NOMO-1 treated with dmso at 0.1 percent for 144 hours (cell line): ENCODE data around the gene SPATA25.
"Not testable (repeated sequence)": the region's sequence is repeated elsewhere in the genome, so short reads cannot be mapped to it uniquely, and the experiment has no call there.

ENCODE experiments used
- DNase-seq: peaks from one replicate; lab custom pipeline; 2025; ENCODE audit not compliant: unreplicated experiment; lab: John Stamatoyannopoulos, UW

Gene SPATA25, protein sequence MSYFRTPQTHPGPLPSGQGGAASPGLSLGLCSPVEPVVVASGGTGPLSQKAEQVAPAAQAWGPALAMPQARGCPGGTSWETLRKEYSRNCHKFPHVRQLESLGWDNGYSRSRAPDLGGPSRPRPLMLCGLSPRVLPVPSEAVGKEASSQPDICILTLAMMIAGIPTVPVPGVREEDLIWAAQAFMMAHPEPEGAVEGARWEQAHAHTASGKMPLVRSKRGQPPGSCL

GRCh38 chr20:45887346-45887715 lies at the start of gene SPATA25:
SPATA25 (minus strand) TSS chr20:45887622; CDS start chr20:45887590, 32 bp downstream.
- no peak for DNase-seq

GRCh38 chr20:45935416-45936046 lies 48.1 kb upstream of the SPATA25 start:
- DNase-seq: no peak

DNA sequence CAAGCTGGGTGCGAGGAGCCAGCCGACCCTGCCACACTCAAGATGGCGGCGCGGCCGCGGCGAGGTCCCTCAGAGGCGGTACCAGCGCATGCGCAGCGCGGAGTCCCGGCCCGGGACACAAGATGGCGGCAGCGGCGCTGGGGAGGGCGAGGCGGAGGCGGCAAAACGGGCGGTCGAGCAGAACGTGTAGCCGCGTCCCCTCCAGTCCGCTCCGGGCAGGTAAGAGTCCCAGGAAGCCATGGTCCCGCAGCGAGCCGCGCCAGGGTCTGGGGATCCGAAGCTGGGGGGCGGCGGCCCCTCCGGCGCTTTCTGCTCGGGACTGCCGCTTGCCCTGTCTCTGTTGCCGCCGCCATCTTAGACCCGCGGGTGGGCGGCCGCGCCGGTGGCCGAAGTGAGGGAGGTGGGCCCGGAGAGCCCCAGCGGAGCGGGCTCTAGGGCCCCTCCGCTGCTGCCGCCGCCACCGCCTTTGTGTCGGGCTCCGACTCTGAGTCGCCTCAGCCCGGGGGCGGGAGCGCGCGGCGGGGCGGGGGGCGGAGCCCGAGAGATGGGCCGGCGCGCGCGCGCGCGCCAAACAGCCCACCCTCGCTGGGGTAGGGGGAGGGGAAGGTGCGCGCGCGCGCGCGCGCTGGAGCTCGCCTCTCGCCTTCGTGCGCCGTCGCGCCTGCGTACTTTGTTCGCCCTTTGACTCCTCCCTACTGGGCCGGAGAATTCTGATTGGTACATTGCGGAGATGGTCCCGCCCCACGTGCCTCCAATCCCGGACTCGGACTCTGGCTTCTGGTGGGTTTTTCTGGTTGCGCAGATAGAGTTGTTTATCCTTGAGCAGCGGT lies 47.4 kb upstream of the SPATA25 start, which contains the start of gene PCIF1:
Gene PCIF1, plus strand, starts transcription at position 98 of the 830 bp plus-strand sequence. CDS start 4,317 bp downstream, outside the sequence.
- DNase-seq: peak; percentile 95

DNA sequence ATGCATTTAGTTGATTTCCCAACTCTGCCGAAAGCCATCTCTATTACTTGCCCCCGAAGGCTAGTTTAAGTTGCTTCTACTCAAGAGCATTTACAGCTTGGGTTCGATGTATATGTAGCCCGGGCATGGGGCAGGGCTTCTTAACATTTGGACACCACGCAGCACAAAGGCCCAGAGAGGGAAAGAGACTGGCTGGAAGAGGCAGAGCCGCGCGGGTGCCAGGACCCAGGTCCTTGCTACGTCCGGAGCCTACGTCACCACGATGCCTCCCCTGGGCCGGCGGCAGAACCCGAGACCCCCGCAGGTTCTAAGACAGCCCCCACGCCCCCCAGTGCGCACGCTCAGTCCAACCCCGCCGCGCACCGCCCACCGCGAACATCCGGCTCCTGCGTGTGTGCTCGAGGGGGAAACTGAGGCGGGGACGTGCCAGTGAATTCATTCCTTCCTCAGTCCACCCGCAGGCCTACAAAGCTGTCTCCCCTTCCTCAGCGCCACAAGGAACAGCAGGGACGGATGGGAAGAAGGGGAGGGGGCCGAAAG lies 46.7 kb upstream of the SPATA25 start:
- DNase-seq: no peak

- DNase-seq: peak; percentile 49
These were observed 46.0 kb upstream of the SPATA25 start for GRCh38 chr20:45933266-45934045.

DNA sequence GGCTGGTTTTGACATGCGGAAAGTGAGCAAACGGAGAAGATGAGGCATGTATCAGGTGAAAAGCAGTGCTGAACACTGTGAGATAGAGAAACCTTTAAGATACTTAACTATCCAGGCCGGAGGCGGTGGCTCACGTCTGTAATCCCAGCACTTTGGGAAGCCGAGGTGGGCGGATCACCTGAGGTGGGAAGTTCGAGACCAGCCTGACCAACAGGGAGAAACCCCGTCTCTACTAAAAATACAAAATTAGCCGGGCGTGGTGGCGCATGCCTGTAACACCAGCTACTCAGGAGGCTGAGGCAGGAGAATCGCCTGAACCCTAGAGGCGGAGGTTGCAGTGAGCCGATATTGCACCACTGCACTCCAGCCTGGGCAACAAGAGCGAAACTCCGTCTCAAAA lies 44.3 kb upstream of the SPATA25 start:
- not testable (repeated sequence) for DNase-seq

GRCh38 chr20:45927071-45927878 lies 39.9 kb upstream of the SPATA25 start:
- no peak for DNase-seq

GRCh38 chr20:45926731-45927070 lies 39.3 kb upstream of the SPATA25 start:
- DNase-seq: no peak

GRCh38 chr20:45925821-45926506 lies 38.5 kb upstream of the SPATA25 start:
- DNase-seq: no peak

DNA sequence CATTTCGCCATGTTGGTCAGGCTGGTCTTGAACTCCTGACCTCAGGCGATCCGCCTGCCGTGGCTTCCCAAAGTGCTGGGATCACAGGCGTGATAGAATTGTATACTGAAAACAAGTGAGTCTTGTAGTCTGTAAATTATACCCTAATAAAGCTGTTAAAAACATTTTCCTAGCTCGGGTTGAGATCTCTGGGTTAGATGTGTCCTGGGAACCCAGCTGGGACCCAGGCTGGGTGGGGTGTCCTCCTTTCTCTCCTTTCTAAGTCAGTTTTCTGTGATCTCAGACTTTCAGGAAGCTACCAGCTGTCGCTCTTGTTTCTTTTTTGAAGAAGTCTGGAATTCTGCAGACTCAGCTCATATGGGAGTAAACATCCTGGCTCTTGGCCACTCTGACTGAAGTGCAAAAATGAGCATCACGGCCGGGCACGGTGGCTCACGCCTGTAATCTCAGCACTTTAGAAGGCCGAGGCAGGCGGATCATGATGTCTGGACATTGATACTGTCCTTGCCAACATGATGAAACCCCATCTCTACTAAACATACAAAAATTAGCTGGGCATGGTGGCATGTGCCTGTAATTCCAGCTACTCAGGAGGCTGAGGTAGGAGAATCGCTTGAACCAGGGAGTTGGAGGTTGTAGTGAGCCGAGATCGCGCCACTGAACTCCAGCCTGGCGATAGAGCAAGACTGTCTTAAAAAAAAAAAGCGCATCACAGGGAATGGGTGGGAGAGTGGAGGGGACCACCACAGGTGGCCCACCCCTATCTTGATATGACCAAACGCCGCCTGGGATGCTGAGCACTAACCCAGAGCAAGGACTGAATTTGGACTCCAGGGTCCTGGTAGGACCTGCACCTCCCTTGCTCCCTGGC lies 37.2 kb upstream of the SPATA25 start:
- DNase-seq: no peak

DNA sequence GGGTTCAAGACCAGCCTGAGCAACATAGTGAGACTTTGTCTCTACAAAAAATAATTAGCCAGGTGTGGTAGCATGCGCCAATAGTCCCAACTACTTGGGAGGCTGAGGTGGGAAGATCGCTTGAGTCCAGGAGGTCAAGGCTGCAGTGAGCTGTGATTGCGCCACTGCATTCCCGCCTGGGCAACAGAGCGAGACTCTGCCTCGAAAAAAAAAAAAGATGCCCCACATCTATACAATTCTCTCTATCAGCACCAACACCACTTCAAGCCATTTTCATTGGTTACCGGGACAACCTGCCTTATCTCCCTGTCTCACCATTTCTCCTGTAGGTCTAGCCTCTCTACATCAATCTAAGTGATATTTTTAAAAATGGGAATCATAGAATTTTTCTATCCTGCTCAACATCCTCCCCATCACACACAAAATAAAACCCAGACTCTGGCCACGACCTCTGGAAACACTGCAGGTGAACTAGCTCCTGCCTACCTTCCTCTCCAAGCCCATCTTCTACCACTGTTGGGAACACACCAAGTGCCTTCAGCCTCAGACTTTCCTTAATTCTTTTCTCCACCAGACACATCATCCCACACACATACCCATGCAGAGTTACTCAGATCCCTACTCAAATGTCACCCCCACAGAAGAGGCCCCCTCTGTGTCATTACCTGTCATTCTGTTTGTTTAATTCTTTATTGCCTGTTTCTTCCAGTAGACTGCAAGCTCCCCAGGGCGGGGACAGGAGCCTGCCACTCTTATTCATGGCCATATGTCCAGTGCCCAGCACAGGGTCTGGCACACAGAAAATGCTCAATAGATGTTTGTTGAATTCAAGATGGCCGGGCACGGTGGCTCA lies 34.1 kb upstream of the SPATA25 start:
- DNase-seq: no peak

DNA sequence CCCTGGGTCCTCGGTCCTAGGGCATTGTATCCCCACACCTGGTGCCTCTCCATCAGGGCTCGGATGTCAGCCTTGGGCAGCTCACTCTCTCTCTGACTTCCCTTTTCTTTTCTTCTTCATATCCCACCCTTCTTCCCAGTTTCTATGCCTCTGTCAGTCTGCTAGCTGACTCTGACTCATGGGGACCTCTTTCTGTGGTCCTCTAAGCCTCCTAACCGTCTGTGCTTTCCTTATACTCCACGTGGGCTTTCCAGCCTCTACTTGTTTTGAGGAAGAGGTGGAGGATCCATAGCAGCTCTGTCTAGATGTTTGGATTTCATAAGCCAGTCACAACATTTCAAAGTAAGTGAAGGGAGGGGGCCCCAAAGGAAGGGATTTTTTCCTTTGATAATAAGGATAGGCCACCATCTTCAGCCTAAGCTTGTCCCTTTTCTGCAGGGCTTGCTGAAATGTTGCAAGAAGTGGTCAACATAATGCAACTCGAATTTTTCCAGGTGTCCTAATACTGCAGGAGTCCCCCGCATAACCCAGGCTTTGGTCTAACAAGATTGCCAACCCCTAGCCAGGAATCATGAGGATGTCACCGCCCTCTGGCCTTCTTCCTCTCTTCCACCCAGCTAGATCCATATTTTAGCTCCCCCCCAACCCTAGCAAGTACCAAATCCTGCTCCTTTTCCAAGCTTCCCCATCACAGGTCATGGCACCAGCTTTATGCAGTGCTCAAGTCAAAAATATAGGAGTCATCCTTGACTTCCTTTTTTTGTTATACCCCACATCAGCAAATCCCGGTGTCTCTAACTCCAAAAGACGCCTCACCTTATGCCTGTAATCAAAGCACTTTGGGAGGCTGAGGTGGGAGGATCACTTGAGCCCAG lies 33.3 kb upstream of the SPATA25 start:
- DNase-seq: no peak

GRCh38 chr20:45919542-45920399 lies 32.3 kb upstream of the SPATA25 start:
- DNase-seq: no peak

GRCh38 chr20:45918779-45919537 lies 31.5 kb upstream of the SPATA25 start:
- no peak for DNase-seq

DNA sequence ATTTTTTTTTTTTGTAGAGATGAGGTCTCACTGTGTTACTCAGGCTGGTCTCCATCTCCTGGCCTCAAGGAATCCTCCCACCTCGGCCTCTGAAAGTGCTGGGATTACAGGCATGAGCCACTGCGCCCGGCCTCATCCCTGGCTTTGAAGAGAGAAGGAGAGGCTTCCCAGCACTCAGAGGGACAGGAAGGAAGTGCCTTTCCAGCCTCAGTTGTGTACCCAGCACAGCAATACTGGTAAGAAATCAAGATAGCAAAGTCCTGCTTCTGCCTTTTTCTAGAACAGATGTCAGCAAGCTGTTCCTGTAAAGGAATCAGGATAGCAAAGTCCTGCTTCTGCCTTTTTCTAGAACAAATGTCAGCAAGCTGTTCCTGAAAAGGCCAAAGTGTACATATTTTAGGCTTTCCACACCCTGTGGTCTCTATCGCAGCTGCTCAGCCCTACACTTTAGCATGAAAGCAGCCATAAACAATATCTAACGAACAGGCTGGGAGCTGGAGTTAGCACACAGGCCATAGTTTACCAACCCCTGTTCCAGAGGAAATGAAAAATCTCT lies 30.8 kb upstream of the SPATA25 start:
- no peak for DNase-seq
